ENCODE results near the gene GFM1.

DNA sequence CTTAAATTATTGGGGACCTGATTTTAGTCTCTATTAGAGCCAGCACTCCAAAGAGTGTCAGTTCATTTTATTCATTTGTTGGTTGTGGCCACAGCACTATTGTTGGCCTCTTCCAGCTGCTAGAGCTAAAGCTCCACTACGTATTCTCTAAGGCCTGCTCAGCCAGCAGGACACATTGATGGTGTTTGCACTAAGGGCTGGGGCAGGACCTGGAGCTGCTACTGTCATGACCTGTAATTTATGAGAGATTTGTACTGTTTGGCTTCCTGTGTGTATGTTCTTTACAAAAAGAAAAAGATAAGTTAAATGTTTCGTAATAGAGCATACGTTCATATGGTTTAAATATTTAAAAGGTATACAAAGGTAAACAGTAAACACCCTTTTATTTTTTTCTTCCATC, 8.1 kb downstream of the GFM1 start:
- TF ChIP-seq, protein P1, sequence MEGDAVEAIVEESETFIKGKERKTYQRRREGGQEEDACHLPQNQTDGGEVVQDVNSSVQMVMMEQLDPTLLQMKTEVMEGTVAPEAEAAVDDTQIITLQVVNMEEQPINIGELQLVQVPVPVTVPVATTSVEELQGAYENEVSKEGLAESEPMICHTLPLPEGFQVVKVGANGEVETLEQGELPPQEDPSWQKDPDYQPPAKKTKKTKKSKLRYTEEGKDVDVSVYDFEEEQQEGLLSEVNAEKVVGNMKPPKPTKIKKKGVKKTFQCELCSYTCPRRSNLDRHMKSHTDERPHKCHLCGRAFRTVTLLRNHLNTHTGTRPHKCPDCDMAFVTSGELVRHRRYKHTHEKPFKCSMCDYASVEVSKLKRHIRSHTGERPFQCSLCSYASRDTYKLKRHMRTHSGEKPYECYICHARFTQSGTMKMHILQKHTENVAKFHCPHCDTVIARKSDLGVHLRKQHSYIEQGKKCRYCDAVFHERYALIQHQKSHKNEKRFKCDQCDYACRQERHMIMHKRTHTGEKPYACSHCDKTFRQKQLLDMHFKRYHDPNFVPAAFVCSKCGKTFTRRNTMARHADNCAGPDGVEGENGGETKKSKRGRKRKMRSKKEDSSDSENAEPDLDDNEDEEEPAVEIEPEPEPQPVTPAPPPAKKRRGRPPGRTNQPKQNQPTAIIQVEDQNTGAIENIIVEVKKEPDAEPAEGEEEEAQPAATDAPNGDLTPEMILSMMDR (IDR thresholded peaks at IDR 0.05), result no peak
- TF ChIP-seq EZH2 (IDR thresholded peaks at IDR 0.05), result no peak
- no peak for TF ChIP-seq EZH2phosphoT487 (IDR thresholded peaks at IDR 0.05)
